Body of pancreas (tissue), 4 donors: ENCODE measurements around the gene FN3KRP. TPM values are rescaled to one million over a fixed set of nuclear protein-coding genes. Genes with fewer than 3 reads are reported as not detected.

Source experiments
- ATAC-seq: fragments of 150-250 bp; one replicate; pipeline ENCODE4 v1.9.1; 2016
- DNase-seq, 4 donors: peaks; one replicate each; pipeline ENCODE4 v3.0.0-alpha.2; 2019
- H3K27ac ChIP-seq, 4 donors: fragments of 200-600 bp; sonication (generic); 1 replicate in 3 of 4; 2 replicates in 1 of 4; pipeline versions ENCODE4 v1.5.1 to v1.6.1; 2016 to 2019; ENCODE audit warnings: mild to moderate bottlenecking in 1 of 4, mixed read lengths in 1 of 4, moderate library complexity in 1 of 4
- H3K27me3 ChIP-seq, 2 donors: fragments of 200-600 bp; sonication (generic); one replicate each; pipeline ENCODE4 v1.6.0; 2016; ENCODE audit warnings: mild to moderate bottlenecking in 1 of 2
- H3K36me3 ChIP-seq, 2 donors: fragments of 200-600 bp; sonication (generic); replicated peaks in 1 of 2; 2 replicates each; pipeline ENCODE4 v1.5.1; 2016; ENCODE audit warnings: low read depth in 2 of 2; ENCODE audit not compliant: insufficient read depth in 1 of 2
- H3K4me1 ChIP-seq: fragments of 200-600 bp; sonication (generic); one replicate; pipeline ENCODE4 v1.6.0; 2016
- H3K4me3 ChIP-seq, 2 donors: fragments of 200-600 bp; sonication (generic); 1 replicate in 1 of 2; 2 replicates in 1 of 2; pipeline ENCODE4 v1.5.1; 2016 to 2019
- H3K9me3 ChIP-seq, 3 donors: fragments of 200-600 bp; sonication (generic); 1 replicate in 2 of 3; 2 replicates in 1 of 3; pipeline ENCODE4 v1.5.1; 2016
- CTCF ChIP-seq, 7 experiments: fragments of 450-650 bp in 4 of 7; fragments of 200-600 bp in 3 of 7; sonication (generic) in 3 of 7; IDR thresholded peaks; one replicate each; pipeline ENCODE4 v1.5.1; 2016 to 2019; ENCODE audit warnings: antibody characterized with exemption in 7 of 7
- POLR2A ChIP-seq, 3 donors: fragments of 450-650 bp; IDR thresholded peaks; one replicate each; pipeline ENCODE4 v1.6.1; 2016; ENCODE audit warnings: antibody characterized with exemption in 3 of 3, mild to moderate bottlenecking in 2 of 3
- WGBS, 2 donors: methylation state at CpG; one replicate each; pipeline ENCODE4 v1.1.5; 2017; 5-methylcytosine and 5-hydroxymethylcytosine counted together
- intact Hi-C: fragments of 100-400 bp; cut with DNase I; formaldehyde crosslinking; loops from one replicate; pipeline ENCODE4 v1.15.1; 2023
- total RNA-seq, 2 donors: library from RNA; depleted of rRNA; stranded (reverse); fragments of >200 nt; gene quantifications; one replicate each; pipeline ENCODE4 v1.1.0, GENCODE V29; 2016

The FN3KRP gene
- total RNA-seq, 2 donors from 2014 or later, result 7.6 to 8.0 TPM

- Histone ChIP-seq H3K4me3 (no peak overlapping the region), H3K4me1 (peaks cover 31% of the 10 kb centered on the region), H3K9me3 (no peaks in the 10 kb centered on the region), H3K27me3 (no peaks in the 10 kb centered on the region), H3K27ac (peak overlapping the region in 3 of 4 donors; percentile 12 to 75 (median 64)), H3K36me3 (no peaks in the 10 kb centered on the region)
- TF ChIP-seq CTCF (IDR thresholded peaks at IDR 0.05) (no peak), POLR2A (IDR thresholded peaks at IDR 0.05) (no peak)
- intact Hi-C loops, result no loop called here
- 95 to 100% methylated on average over 1 of the region's 1 CpG for WGBS, 2 donors
- ATAC-seq (no peak), DNase-seq (no peak)
Observed at GRCh38 chr17:82683534-82683933, 33.0 kb upstream of the FN3KRP start.

- DNase-seq (peak; percentile 35 to 59 (median 49)), ATAC-seq (peak; percentile 80)
- Histone ChIP-seq H3K36me3 (no peaks in the 10 kb centered on the region), H3K9me3 (no peaks in the 10 kb centered on the region), H3K27me3 (no peaks in the 10 kb centered on the region), H3K27ac (peak overlapping the region; percentile 44 to 75 (median 62)), H3K4me3 (no peak overlapping the region), H3K4me1 (peaks cover 31% of the 10 kb centered on the region)
- intact Hi-C loops, result no loop called here
- TF ChIP-seq POLR2A (IDR thresholded peaks at IDR 0.05) (no peak), CTCF (IDR thresholded peaks at IDR 0.05) (no peak)
- WGBS, 2 donors, result 53 to 54% methylated on average over 13 of the region's 13 CpGs
Observed at GRCh38 chr17:82684228-82684841, 32.2 kb upstream of the FN3KRP start.

GRCh38 chr17:82685291-82685690 lies 31.2 kb upstream of the FN3KRP start:
- WGBS, 2 donors, result 88 to 95% methylated on average over 8 to 12 of the region's 12 CpGs
- Histone ChIP-seq H3K4me1 (peaks cover 31% of the 10 kb centered on the region), H3K36me3 (no peaks in the 10 kb centered on the region), H3K27ac (no peak overlapping the region), H3K9me3 (no peaks in the 10 kb centered on the region), H3K27me3 (no peaks in the 10 kb centered on the region), H3K4me3 (no peak overlapping the region)
- ATAC-seq (no peak), DNase-seq (no peak)
- intact Hi-C loops, result no loop called here
- no peak for TF ChIP-seq CTCF (IDR thresholded peaks at IDR 0.05)
- no peak for TF ChIP-seq POLR2A (IDR thresholded peaks at IDR 0.05)

GRCh38 chr17:82686366-82687324 lies 29.9 kb upstream of the FN3KRP start:
- intact Hi-C loops, result no loop called here
- Histone ChIP-seq H3K36me3 (no peaks in the 10 kb centered on the region), H3K27ac (peak overlapping the region; percentile 54 to 79 (median 71)), H3K27me3 (no peaks in the 10 kb centered on the region), H3K9me3 (no peaks in the 10 kb centered on the region), H3K4me3 (no peak overlapping the region), H3K4me1 (peaks cover 31% of the 10 kb centered on the region)
- WGBS, 2 donors, result 89 to 93% methylated on average over 11 to 17 of the region's 19 CpGs
- ATAC-seq (no peak), DNase-seq (no peak)
- TF ChIP-seq POLR2A (IDR thresholded peaks at IDR 0.05) (no peak), CTCF (IDR thresholded peaks at IDR 0.05) (no peak)
